GM19240 (cell line): ENCODE results near the gene GPR183.

Experiments used
- DNase-seq: peaks from one replicate; pipeline ENCODE4 v3.0.0; 2011; ENCODE audit warnings: low spot score; ENCODE audit not compliant: insufficient read length

Gene GPR183

DNA sequence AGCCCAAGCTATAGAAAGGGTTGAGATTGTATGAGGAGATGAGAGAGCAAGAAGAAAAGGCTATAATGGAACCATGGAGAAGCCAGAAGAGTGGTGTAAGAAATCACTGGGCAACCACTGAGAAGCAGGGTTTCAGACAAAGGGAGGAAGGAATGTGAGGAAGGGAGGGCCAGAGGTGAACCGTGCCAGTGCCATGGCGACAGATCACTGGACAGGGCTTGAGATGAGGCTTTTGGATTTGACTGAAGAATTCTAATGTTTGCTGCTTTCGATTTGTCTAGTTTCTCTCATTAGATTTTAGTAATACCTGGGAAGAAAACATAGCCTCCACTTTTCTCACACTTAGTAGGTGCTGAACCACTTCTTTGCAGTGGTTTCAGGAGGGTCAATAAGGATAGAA is 6.3 kb upstream of the GPR183 start:
- no peak for DNase-seq

DNA sequence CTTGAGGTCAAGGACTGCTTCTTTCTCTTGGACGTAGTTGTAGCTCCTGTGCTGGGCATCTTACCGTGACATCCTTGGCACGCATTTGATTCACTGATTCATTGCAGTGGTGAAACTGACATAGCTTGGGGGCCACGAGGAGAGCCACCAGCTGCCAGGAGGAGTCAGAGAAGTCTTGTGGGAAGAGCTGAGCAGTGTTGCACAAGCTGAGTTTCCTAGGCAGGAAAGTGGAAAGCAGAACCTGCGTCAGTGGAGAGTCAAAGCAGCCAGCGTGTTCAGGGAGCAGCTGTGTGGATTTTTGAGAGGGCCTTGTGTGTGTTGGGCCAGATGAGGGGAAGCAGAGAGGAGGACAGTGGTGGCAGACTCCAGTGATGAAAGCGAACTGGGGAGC is 5.3 kb upstream of the GPR183 start:
- DNase-seq = no peak

DNA sequence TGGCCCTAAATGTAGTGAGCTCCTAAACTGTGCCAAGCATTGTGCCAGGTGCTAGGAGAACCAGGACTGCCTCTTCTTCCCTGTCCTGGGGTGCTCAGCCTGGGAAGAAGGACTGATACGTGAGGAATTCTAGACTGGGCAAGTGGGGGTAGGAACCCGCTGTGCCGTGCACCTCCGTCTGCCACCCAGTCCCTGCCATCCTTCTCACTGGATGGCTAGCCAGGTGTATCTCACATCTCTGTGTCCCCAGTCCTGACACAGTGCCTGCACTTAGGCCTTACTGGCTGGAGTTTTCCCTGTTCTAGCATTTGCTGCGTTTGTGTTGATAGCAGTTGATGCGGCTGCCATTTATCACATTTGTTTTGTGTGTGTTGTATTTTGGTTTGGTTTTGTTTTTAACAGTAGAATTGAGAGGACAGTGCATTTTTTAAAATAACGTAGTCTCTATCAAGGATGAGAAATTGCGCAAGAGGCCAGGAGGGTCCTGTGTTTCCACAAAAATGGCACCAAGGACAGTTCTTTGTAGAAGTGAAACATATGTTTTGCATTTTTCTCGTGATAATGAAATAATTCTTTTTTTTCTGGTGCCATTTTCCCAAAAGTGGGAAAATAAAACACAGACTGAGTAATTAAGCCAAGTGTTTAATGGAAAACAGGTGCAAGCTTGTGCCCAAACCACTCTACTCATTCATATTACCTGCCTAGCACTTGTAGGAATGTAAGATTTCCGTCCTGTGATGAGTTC is 4.7 kb upstream of the GPR183 start:
- no peak for DNase-seq

DNA sequence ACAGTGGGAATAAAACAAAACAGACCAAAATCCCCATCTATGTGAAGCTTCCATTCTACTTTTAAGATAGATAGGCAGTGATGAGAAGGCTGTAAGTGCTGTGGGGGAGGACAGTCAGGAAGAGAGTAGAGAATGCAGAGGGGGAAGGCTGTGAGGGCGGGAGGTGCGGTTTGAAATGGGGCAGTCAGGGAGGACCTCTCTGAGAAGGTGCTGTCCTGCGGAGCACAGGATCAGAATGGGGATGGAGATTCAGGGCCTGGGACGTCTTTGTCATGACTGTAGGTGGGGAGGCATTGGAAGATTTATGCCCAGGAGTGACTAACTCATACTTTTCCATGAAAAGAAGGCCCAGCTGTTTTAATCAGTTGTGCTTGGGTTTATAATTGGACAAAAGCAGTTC is 3.9 kb upstream of the GPR183 start:
- no peak for DNase-seq

DNA sequence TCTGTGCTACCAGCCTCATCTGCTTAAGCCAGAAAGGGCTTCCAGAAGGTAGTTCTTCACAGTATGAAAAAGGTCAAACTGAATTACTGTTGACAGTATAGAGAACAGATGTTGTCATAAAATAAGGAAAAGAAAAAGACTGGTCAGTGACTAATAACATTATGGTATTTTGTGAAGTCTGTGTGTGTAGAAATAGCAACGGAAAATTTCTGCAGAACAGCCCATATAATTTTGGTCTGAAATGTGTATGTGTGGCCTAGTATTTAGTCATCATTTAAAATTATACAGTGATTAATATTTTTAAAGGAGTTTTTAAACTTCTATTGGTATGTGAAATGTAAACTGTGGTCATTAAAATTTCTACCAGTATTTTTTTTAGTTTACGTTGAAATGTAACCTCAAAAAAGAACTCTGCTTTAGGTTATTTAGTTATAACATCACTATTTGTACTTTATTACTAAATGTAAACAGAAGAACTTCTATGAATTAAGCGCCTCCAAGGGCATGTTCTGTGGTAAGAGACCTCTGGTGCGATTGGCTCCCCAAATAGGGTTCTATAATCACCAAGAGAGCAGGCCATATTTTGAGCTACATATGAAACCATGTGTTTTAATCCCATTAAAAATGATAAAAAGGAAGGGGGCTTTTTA is 3.3 kb upstream of the GPR183 start:
- no peak for DNase-seq

DNA sequence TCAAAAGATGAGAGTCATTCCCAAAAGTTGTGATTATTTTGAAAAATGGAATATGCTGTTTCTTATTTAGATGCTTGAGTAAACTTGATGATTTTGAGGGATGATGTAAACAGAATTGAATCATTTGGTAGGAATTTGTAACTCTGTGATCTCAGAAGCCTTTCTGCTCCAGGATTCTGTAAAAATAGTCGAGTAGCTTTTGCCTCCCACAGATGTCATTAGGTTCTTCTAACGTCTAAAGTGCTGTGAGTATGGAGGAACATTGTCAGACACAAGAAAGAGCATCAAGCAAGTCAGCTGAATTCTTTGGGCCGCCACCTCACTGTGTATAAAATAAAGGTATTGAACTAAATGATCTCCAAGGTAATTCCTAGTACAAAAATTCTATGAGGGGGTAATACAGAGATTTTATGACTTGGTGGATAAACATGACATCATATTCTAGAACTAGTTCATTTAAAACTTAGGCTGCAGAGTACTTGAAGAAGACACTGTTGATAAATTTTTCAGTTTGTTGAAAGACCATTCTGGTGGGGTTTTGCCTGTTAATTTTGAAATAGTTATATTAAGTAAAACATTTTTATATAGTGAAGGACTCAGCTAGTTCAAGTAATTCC is 1.4 kb upstream of the GPR183 start:
- DNase-seq = no peak

DNA sequence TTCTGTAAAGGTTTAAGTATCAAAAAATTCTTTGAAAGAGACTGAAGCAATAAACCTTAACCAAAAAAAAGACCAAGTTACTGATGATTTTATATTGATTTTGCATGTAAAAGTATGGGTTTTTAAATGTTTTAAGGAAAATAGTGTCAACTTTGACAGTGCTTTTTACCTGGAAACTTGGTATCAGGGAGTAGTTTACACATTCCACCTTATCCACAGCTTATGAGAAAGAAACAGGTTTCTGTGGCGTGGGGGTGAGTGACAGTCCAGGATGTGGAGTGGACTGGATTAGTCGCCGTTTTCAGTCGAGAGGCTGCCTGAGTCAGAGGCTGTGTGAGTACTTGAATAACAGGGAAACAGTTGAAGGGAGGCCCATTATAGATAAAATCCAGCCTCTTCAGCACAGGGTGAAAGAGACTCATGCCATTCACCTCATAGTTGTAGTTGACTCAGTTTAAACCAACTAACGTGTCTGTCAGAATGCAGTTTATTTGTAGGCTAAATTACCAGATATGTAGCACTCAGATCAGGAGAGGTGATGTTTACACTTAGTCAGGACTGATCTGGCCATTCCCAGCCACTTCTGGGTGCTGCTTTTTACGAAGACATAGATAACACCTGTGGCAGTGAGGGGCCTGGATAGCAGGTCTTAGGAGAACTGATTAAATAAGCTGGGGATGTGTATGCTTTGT is 595 bp upstream of the GPR183 start:
- no peak for DNase-seq

DNA sequence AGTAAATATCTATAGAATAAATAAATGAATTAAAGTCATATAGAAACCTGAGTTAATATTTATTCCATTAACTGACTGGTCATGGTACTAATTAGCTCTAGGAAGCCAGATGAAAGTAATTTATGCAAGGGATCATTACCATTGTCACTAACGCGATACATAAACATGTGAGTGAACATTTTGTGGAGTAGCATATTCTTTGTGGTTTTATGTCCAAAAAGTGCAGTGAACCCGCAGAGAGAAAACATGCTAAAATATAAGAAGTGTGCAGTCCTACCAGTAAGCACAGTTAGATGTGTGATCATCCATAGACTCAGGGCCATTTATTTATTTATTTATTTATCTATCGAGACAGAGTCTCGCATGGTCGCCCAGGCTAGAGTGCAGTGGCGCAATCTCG is 1.6 kb downstream of the GPR183 start:
- DNase-seq = no peak

DNA sequence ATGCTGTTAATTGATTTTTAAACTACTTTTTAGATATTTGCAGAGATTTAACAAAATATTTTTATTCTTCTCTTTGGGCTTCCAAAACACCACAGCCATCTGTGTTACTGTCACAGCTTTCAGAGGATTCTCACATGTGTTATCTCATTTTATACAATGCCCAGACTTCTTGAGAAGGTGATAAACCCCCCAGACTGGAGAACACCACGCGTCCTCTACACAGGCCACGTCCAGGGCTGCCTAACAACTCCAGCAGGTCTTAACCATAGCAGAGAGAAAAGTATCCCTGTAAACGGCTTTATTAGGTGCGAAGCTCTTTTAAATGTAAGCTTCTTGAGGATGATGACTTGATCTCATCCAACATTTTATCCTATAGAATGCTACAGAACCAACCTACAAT is 2.0 kb downstream of the GPR183 start:
- no peak for DNase-seq

DNA sequence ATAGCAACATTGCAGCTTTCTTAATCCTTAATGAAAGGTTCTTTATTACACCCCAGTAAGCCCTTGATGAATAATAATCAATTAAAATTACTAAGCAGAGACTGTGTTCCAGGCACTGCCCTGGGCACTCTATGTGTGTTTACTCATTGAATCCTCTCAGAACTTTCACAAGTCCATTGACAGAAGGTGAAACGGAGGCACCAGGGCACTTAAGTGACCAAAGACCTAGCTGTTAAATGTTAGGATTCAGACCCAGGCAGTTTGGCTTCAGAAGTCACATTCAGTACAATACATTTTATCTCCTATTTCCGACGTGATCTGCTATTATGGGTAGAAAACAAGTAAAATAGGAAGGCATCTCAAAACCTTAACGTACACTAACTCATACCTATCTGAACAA is 2.7 kb downstream of the GPR183 start:
- no peak for DNase-seq

DNA sequence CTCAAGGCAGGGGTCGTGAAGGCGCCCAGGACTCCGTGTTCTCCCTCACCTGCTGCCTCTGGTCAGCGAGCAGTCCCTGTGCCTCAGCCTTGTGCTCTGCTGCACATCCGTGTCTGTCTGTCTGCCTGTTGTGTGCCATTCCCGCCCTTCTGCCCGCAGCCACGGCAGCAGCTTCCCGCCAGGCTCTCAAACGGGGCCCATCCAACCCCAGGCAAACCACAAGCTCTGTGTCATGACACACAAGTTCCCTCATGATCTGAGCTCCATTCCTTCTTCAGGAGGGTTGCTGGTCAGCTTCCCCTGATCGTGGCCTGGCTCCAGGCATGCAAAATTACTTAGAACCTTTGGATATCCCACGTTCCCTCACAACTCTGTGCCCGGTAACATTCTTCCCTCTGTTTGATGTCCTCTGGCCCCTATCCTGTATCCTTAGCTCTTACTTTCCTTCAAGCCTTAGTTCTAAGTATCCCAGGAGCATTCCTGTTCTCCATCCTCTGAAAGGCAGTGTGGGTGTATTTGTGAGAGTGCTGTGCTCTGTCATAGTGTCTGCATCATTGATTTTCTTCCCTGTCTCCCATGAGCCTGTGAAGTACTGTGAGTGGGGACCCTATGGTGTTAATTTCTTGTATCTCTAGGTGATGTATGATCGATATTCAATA is 3.2 kb downstream of the GPR183 start:
- DNase-seq = no peak

DNA sequence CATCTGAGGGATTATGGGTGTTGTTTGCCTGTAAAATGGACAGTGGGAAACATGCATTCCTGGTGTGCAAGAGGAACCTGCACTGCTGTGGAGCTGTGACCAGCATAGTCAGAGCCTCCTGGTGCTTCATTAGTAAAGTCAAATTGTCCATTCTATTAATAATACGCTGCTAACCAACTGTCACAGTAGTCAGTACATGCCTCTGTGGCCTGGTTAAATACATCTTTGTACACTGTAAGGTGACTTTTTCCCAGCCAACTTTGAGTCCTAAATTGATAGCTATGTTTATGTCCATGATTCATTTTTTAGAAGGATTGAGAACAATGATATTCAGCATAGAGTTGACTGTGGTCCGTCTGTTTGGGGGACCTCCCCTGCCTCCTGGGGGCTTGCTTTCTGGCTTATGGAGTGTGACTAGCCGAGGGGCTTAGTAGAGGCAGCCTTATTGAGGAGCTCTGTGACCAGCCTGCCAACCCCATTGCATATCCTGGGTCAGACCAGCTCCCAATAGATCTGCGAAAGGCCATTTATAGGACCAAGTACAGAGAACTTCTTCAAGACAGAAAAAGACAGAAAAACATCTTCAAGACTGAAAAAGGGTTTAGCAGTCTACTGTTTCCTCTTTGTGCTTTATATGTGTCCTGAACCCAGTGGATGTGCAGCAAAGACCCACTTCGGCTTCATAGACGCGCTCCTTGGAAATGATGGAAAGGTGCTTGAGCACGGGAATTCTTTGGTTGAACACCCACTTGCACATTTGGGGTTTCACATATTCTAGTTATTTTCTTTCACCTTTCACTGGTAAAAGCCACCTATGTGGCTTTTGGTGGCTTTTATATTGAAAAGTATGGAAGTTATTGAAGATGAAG is 4.3 kb downstream of the GPR183 start:
- no peak for DNase-seq

DNA sequence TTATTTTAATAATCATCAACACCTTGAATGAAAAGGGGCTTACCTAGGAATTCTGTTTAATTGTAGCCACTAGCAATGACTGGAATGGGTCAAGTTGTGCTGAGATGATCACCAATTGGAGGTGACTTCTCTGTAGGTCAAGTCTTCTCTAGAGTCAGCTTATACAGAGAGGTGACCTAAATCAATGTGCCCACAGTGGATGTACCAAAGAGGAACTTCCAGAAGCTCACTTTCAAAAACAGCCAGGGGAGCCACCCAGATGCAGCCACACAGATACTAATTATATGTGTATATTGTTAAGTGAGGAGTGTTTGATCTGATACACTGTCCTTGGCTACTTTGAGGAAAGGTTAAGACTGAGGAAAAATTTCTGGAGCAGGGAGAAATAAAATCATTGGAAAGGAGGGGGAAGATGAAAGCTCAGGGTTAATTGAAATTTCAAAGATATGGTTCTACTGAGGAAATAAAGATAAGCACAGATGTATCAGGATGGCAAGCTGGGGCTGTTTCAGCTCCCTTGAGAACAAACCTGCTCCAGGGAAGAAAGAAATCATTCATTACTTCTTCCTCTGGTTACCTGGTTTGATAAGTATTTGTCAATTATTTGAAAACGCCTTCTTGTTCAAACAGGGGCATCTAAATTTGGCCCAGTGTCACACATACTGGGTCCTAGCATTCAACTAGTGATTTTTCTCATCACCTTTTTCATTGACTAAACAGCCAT is 5.1 kb downstream of the GPR183 start:
- DNase-seq = no peak

DNA sequence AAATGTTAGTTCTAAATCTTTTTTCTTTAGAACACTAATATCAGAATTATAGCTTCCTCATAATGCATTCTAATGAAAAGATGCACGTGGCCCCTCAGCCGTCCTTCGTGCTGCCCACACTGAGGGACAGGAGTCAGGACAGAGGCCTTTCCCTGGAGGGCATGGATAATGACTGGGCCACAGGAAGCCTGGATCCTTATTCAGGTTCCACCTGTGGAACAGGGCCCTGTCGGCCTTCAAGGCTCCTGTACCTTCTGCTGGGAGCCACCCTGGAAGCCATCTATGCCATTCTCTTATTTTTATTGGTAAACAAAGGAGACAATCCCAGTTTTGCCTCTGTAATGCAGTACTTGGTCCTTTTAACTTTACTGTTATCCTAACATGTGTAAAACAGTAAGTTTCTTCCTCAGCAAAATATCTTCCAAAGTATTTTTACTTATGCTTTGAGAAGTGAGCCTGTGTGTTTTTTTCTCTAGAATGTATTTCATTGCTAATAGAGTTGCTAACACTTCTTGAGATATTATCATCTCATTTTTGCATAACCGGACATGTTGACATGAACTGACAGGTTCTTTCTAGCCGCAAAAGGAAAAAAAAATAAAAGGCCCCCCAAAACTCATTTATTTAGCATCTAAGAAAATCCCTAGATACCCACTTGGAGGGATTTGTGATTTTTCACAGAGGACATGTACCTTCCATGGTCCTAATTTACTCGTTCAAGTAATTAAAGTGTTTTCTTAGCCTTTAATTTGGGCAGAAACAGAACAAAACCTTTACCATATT is 6.0 kb downstream of the GPR183 start:
- no peak for DNase-seq

DNA sequence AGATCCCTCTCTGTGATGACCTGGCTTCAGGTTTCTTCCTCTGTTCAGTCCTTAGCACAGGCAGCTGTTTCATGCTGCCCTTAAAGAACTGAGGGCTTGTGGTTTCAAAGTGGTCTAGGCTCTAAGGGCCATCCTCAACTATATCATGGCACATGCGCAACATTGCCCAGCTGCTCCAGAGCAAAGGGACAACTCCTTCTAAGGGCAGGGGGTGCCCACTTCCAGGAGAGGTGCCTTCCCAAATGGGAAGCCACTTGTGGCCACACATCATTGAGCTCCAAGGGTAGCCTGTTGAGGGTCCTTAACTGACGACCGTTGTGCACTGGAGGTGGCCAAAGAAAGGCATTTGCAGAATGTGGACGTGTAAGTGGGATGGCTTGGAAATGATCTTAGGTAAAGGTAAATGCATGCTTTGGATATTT is 7.3 kb downstream of the GPR183 start:
- no peak for DNase-seq

DNA sequence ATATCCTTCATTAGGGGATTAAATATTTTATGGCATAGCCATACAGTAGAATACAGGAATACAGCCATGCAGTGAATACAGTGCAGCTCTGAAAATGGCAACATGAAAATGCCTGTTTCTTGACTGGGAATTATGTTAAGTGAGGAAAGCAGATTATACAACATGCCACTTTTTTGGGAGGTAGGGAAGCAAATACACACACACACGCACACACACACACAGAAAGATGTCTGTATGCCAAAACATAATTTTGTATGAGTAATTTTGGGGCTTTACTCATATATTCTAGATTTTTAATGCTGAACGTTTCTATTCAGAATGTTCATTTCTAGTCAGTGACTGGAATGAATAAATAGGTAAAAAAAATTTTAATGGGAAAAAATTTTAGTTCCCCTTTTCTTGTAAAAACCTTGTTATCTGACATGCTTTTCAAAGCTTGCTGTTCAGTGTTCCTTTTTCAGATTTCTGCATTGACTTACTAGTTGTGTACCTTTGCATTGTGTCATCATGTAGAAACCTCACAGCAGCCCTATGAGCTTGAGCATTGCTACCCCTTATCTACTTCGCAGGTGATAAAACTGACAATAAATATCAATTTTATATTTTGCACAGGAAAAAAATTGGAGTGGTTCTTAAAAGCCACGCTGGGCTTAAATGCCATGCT is 7.8 kb downstream of the GPR183 start:
- DNase-seq = no peak

DNA sequence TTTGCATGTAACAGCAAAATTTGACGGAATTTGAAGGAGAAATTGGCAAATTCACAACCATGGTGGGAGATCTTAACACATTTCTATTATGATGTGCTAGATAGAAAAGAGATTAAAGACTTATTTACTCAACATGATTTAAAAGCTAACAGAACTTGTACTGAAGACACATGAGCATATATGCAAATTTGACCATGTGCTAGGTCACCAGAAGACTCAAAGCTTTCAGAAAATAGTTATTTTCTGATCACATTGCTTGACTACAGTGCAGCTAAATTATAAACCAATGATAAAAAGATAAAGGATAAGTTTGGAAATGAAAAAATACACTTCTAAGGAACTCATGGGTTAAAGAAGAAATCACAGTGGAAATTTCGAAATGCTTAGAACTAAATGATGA is 9.1 kb downstream of the GPR183 start:
- DNase-seq = no peak

DNA sequence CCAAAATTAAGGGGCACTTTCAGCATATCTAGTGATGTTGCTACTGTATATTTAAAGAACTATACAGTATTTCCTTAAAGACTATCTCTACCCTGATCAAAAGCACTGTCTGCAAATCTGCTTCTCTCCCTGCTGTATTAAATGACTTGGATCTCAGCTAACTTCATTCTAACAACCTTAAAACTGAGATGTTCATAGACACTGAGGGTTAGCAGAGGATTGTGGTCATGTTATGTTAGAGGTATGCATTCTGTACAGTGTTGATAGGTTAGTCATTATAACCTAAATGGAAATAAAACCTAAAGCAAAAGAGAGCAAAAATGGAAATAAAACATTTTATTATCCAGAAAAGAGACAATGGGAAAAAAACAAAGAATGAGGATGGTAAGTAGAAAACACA is 9.9 kb downstream of the GPR183 start:
- DNase-seq = no peak

DNA sequence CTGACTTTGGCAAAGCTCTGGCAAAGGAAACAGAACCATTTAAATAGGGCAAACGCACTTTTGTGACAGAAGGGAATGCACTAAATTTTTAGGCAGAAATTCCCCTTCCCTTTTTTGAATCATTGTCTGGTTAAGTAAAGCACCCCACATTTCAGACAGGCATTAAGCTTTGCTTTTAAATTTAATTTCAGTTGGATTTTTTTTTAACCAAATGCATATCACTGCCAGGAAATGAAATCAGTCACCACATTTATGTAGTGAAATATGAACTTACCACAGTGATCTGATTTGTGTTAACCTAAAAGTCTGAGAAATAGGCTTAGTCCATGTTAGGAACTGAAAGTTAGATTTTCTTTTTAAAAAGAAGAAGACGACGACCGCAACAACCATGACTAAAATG is 10.8 kb downstream of the GPR183 start:
- DNase-seq = no peak
